ENCODE data around the gene NIBAN1. TPM values are rescaled to one million over a fixed set of nuclear protein-coding genes. Genes with fewer than 3 reads are reported as not detected.

NIBAN1 gene
- total RNA-seq, 1 donor from 2014 or later: 3.1 TPM

GRCh38 chr1:184953600-184954219, 20.6 kb downstream of the NIBAN1 start:
- no peak for TF ChIP-seq CTCF (conservative IDR thresholded peaks at IDR 0.05)
- H3K4me1 Mint-ChIP-seq (ENCODE audit: unreplicated experiment): peaks cover 14% of the 10 kb centered on the region
- no peak for DNase-seq (ENCODE audit: extremely low spot score, unreplicated experiment)
- H3K27me3 Mint-ChIP-seq: no peaks in the 10 kb centered on the region
- no peaks in the 10 kb centered on the region for H3K9me3 Mint-ChIP-seq
- peak overlapping the region; percentile 61 for H3K27ac Mint-ChIP-seq
- no peaks in the 10 kb centered on the region for H3K36me3 Mint-ChIP-seq
- no peak overlapping the region for H3K4me3 Mint-ChIP-seq

GRCh38 chr1:184952428-184952827, 21.9 kb downstream of the NIBAN1 start:
- Mint-ChIP-seq H3K4me1 (ENCODE audit: unreplicated experiment) (peaks cover 14% of the 10 kb centered on the region), H3K36me3 (no peaks in the 10 kb centered on the region), H3K27me3 (no peaks in the 10 kb centered on the region), H3K4me3 (no peak overlapping the region), H3K9me3 (no peaks in the 10 kb centered on the region), H3K27ac (no peak overlapping the region)
- DNase-seq (ENCODE audit: extremely low spot score, unreplicated experiment): no peak
- no peak for TF ChIP-seq CTCF (conservative IDR thresholded peaks at IDR 0.05)

GRCh38 chr1:184951788-184952187, 22.5 kb downstream of the NIBAN1 start:
- H3K27me3 Mint-ChIP-seq: no peaks in the 10 kb centered on the region
- DNase-seq (ENCODE audit: extremely low spot score, unreplicated experiment): no peak
- no peaks in the 10 kb centered on the region for H3K36me3 Mint-ChIP-seq
- peaks cover 14% of the 10 kb centered on the region for H3K4me1 Mint-ChIP-seq (ENCODE audit: unreplicated experiment)
- no peaks in the 10 kb centered on the region for H3K9me3 Mint-ChIP-seq
- no peak overlapping the region for H3K27ac Mint-ChIP-seq
- H3K4me3 Mint-ChIP-seq: no peak overlapping the region
- TF ChIP-seq CTCF (conservative IDR thresholded peaks at IDR 0.05): no peak

GRCh38 chr1:184950906-184951305, 23.4 kb downstream of the NIBAN1 start:
- no peak overlapping the region for H3K27ac Mint-ChIP-seq
- peaks cover 14% of the 10 kb centered on the region for H3K4me1 Mint-ChIP-seq (ENCODE audit: unreplicated experiment)
- no peaks in the 10 kb centered on the region for H3K9me3 Mint-ChIP-seq
- H3K4me3 Mint-ChIP-seq: no peak overlapping the region
- DNase-seq (ENCODE audit: extremely low spot score, unreplicated experiment): no peak
- H3K36me3 Mint-ChIP-seq: no peaks in the 10 kb centered on the region
- H3K27me3 Mint-ChIP-seq: no peaks in the 10 kb centered on the region
- TF ChIP-seq CTCF (conservative IDR thresholded peaks at IDR 0.05): no peak

GRCh38 chr1:184950227-184950626, 24.1 kb downstream of the NIBAN1 start:
- H3K4me3 Mint-ChIP-seq: no peak overlapping the region
- DNase-seq (ENCODE audit: extremely low spot score, unreplicated experiment): no peak
- H3K4me1 Mint-ChIP-seq (ENCODE audit: unreplicated experiment): peaks cover 14% of the 10 kb centered on the region
- H3K27me3 Mint-ChIP-seq: no peaks in the 10 kb centered on the region
- TF ChIP-seq CTCF (conservative IDR thresholded peaks at IDR 0.05): no peak
- no peaks in the 10 kb centered on the region for H3K36me3 Mint-ChIP-seq
- H3K9me3 Mint-ChIP-seq: no peaks in the 10 kb centered on the region
- H3K27ac Mint-ChIP-seq: no peak overlapping the region

Data from type B pancreatic cell (in vitro differentiated cells).